ENCODE measurements around the gene LRRC75A. TPM values are rescaled to one million over a fixed set of nuclear protein-coding genes. Genes with fewer than 3 reads are reported as not detected.

The LRRC75A gene
- total RNA-seq, 1 experiment from 2014 or later: 1.2 TPM

- ATAC-seq: no peak
- CTCF ChIA-PET: interaction anchor here (0.6 kb wide), 1 partner anchor 54 kb away, joined by 5 read pairs; no protein-coding TSS in a partner anchor
Measured at GRCh38 chr17:16473044-16474011, 18.7 kb downstream of the LRRC75A start.

More at GRCh38 chr17:16473044-16474011, 18.7 kb downstream of the LRRC75A start:
- Histone ChIP-seq H3K4me3 (ENCODE audit: low read depth in 2 of 2, low read length in 2 of 2) (no peak overlapping the region), H3K9me3 (ENCODE audit: control insufficient read depth, insufficient read depth, low read depth, low read length) (no peaks in the 10 kb centered on the region), H3K27me3 (ENCODE audit: control insufficient read depth, insufficient read depth, low read length) (no peaks in the 10 kb centered on the region), H3K36me3 (ENCODE audit: control insufficient read depth, insufficient read depth, low read length) (no peaks in the 10 kb centered on the region), H3K4me1 (ENCODE audit: control insufficient read depth, insufficient read depth, low read length) (no peaks in the 10 kb centered on the region; the same call in 1 of the 2 replicates), H3K27ac (ENCODE audit: low read length) (no peak overlapping the region)
- intact Hi-C loops (cut with micrococcal nuclease; ENCODE audit: unreplicated experiment) (no loop called here), in situ Hi-C loops (cut with HindIII; ENCODE audit: low pct_unique_long_range_greater_than_20kb, low sequenced_read_pairs) (no loop called here)
- no peak for TF ChIP-seq REST (IDR thresholded peaks at IDR 0.05; ENCODE audit: insufficient read depth in 1 of 2, low read depth in 2 of 2, low read length in 1 of 2)
- no peak for TF ChIP-seq TCF7L2 (IDR thresholded peaks at IDR 0.05; ENCODE audit: low read depth, low read length)
- no peak for TF ChIP-seq SIN3A (IDR thresholded peaks at IDR 0.05; ENCODE audit: borderline replicate concordance, insufficient read depth, low read depth, low read length)
- no peak for TF ChIP-seq POLR2AphosphoS5 (IDR thresholded peaks at IDR 0.05; ENCODE audit: low read depth, low read length)
- TF ChIP-seq CTCF (IDR thresholded peaks at IDR 0.05): no peak
- no peak for DNase-seq (ENCODE audit: low read depth, low spot score)
- POLR2A ChIA-PET: no interaction called here
- no TSS peak for BruUV-seq (replicated peaks)

All from Panc1 (cell line).